ENCODE measurements around the gene CENPE.

DNA sequence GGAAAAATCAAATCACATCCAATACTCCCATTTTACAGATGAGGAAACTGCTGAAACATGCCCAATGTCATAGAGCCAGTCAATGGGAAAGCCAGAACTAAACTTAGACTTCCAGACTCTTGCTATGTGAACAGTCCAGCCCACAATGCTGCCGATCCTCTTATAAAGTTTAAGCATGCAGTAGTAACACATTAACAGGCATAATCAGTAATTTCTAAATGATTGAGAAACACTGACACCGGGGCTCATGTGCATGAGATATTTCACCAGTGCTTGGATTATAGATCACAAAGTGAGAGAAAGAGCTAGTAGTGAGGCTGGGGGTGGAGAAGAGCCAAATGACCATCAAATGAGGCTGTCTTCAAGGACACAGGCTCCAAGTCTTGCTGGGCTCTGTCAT lies 101.0 kb downstream of the CENPE start:
- TF ChIP-seq, protein P1, sequence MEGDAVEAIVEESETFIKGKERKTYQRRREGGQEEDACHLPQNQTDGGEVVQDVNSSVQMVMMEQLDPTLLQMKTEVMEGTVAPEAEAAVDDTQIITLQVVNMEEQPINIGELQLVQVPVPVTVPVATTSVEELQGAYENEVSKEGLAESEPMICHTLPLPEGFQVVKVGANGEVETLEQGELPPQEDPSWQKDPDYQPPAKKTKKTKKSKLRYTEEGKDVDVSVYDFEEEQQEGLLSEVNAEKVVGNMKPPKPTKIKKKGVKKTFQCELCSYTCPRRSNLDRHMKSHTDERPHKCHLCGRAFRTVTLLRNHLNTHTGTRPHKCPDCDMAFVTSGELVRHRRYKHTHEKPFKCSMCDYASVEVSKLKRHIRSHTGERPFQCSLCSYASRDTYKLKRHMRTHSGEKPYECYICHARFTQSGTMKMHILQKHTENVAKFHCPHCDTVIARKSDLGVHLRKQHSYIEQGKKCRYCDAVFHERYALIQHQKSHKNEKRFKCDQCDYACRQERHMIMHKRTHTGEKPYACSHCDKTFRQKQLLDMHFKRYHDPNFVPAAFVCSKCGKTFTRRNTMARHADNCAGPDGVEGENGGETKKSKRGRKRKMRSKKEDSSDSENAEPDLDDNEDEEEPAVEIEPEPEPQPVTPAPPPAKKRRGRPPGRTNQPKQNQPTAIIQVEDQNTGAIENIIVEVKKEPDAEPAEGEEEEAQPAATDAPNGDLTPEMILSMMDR (conservative IDR thresholded peaks at IDR 0.05; ENCODE audit: low read length), result no peak
- TF ChIP-seq EZH2phosphoT487 (IDR thresholded peaks at IDR 0.05; ENCODE audit: borderline replicate concordance, low read depth, low read length), result no peak

Measured in OCI-LY7 (cell line).